ENCODE data around the gene OR8D2. TPM values are rescaled to one million over a fixed set of nuclear protein-coding genes. Genes with fewer than 3 reads are reported as not detected.

The OR8D2 gene, protein sequence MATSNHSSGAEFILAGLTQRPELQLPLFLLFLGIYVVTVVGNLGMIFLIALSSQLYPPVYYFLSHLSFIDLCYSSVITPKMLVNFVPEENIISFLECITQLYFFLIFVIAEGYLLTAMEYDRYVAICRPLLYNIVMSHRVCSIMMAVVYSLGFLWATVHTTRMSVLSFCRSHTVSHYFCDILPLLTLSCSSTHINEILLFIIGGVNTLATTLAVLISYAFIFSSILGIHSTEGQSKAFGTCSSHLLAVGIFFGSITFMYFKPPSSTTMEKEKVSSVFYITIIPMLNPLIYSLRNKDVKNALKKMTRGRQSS
- not detected for total RNA-seq
- long read RNA-seq, result 0 reads

DNA sequence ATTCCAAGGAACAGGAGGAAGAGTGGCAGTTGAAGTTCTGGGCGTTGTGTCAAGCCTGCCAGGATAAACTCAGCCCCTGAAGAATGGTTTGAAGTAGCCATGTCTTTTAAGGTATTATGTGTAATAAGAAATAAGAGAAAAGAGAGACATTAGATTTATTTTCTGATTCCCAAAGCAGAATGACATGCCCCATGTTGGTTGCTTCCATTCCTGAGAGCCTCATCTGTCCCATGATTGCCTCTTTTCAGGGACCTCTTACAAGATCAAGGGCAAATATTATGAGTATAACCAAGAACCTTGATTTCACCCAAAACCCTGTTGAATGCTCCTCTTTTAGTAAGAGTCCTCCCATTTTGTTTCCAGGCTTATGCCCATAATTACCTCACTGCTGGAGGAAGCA lies at the start of gene OR8D2:
Gene OR8D2, minus strand, starts transcription at position 101 of the 400 bp plus-strand sequence. Its CDS starts 0 bp downstream, at position 101.
- no peak for ATAC-seq (ENCODE audit: poor library complexity)
- no peak for DNase-seq
- intact Hi-C loops (cut with DNase I), result no loop called here

DNA sequence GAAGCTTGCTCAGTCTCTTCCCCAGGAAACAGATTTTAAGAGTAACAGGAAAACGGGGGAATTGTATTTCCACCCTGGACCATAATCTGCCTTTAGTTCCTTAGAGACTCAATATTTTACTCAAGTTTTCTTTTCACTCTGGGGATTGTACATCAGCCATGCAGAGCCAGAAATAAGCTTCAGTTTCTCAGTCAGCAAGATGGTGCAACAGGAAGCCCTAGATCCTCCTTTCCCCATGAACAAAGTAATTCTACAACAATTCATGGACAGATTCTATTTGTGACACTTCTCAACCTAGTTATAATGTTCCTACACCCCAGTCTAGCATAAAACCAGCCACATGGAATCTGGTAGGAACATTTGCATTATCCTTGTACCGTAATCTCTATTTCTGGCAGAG lies 39.6 kb upstream of the OR8D2 start:
- ATAC-seq (ENCODE audit: poor library complexity), result no peak
- intact Hi-C loops (cut with DNase I), result no loop called here
- no peak for DNase-seq

DNA sequence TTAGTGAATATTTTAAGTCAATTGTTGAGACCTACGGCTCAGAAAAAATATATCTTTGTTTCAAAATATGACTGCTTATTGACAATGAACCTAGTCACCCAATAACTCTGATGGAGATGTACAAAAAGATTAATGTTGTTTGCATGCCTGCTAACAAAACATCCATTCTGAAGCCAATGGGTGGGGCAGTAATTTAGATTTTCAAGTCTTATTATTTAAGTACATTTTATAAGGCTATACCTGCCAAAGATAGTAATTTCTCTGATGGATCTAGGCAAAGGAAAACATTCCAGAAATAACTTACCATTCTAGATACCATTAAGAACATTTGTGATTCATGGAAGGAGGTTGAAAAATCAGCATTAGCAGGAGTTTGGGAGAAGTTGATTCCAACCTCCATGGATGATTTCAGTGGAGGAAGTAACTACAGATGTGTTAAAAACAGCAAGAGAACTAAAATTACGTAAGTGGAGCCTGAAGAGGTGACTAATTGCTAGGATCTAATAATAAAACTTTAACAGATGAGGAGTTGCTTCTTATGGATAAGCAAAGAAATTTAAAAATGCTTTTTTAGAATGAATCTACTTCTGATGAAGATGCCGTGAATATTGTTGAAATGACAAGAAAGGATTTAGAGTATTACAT lies 26.4 kb upstream of the OR8D2 start:
- no peak for DNase-seq
- intact Hi-C loops (cut with DNase I), result no loop called here
- ATAC-seq (ENCODE audit: poor library complexity), result no peak

DNA sequence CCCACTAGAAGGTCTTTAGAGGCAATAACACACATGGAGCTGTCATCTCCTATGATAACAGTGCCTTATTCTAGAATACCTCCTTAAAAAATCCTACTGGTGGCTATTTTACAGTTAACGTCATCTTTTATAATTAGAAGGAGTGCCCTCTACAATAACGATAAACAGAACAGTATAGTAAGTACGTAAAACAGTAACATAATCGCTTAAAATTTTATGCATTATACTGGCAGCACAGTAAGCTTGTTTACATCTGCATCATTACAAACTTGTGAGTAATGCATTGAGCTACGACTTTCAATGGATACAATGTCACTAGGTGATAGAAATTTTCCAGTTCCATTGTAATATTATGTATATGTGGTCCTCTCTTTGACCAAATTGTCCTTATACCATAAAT lies 24.3 kb upstream of the OR8D2 start:
- DNase-seq, result no peak
- intact Hi-C loops (cut with DNase I), result no loop called here
- ATAC-seq (ENCODE audit: poor library complexity), result no peak

DNA sequence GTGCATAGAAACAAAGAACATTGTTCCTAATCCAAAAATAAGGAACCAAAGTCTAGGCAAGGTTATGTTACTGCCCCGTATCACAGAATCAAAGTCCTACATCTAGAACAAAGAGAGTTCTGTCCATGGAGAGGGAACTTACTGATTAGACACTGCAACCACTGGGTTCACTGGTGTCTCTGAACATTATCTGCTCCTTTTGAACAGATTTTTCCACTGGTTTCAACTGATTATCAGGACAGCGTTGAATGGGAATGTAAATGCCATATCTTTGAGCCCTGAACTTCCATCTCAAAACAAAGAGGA lies 20.1 kb upstream of the OR8D2 start:
- intact Hi-C loops (cut with DNase I), result no loop called here
- no peak for ATAC-seq (ENCODE audit: poor library complexity)
- DNase-seq, result no peak

DNA sequence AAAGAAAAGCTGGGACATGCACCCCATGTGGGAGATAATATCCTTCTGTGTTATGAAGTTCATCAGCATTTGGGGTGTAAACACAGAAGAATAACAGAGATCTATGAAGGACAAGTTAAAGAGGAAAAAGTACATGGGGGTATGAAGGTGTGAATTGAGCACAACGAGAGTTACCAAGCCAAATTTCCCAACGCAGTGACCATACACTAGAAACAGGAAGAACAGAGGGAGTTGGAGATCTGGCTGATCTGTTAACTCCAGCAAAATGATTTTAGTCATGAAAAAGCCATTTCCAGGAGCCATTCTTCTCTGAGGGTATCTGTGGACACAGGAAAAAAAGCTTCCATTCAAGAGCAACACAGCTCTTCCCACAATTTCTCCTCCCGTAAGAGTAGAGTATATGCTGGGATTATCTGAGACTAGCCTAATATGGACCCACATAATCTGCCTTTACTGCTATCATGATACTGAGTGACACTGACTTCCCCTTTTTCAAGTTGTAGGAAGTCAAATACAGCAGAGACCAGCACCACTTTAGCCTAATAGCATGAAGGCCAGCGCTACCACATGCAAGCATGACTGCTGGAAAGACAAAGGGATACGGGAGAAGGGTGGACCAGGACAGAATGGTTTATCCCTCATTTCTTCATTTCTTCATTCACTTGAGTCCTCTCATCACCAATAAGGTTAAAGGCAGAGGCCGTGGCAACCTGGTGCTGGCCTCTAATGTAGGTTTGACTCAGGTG lies 19.6 kb upstream of the OR8D2 start:
- intact Hi-C loops (cut with DNase I), result no loop called here
- ATAC-seq (ENCODE audit: poor library complexity), result no peak
- no peak for DNase-seq

DNA sequence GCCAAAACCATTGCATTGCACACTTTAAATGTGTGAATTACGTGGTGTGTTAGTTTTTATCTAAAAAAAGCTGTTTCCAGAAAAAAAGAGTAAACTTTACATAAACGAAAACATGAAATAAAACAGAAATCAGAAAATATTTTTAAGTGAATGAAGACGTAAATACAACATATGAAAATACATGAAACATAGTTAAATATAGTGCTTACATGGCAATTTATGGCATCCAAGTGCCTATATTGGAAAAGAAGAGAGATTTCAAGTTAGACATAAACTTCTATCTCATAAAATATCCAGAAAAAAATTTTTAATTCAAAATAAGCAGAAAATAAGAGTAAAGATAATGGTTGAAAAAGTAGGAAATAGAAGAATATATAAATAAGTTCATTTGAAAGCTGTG lies 11.9 kb upstream of the OR8D2 start:
- intact Hi-C loops (cut with DNase I), result no loop called here
- ATAC-seq (ENCODE audit: poor library complexity) (no peak), DNase-seq (no peak)

DNA sequence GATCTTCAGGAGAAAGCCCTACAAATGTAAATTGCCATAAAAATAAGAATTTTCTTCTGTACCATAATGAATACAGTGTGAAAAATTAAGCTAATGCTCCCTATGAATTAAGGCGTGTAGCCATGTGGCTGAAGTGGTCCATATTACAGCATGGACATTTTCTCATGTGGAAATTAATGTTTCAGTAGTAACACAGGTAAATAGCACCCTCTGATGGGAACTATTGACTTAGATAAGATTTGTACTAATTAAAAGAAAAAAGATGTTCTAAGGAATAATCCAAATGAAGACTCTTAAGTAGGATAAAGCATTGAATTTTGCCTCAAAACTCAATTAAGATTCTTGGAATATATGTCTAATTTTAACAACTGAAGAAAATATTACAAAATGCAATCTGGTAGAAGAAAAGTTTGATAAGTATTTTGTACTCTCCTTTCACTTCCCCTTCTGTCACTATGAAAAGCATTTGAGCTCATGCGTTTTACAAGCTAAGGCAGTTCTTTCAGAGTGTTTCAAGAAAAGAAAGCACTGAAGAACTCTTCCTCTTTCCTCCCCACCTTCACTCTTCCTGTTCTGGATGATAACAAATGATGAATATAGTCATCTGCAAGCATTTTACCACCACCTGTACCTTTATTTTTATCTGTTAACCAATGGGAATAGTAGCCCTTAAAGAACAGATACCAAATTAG lies 9.9 kb upstream of the OR8D2 start:
- DNase-seq (no peak), ATAC-seq (ENCODE audit: poor library complexity) (no peak)
- intact Hi-C loops (cut with DNase I), result no loop called here

DNA sequence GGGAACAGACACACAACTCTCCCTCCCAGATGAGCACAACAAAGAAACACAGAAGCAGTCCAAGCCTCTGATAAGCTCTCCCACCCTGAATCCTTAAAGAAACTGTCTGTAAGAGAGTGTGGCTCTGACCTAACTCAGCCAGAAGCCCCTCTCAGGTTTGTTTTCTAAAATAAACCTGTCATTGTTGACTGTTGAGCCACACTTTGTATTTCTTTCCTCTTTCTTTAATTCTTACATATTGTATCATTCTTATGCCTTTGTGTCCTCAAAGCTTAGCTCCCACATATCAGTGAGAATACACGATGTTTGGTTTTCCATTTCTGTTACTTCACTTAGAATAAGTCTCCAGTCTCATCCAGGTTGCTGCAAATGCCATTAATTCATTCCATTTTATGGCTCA lies 7.8 kb upstream of the OR8D2 start:
- intact Hi-C loops (cut with DNase I), result no loop called here
- no peak for ATAC-seq (ENCODE audit: poor library complexity)
- no peak for DNase-seq

DNA sequence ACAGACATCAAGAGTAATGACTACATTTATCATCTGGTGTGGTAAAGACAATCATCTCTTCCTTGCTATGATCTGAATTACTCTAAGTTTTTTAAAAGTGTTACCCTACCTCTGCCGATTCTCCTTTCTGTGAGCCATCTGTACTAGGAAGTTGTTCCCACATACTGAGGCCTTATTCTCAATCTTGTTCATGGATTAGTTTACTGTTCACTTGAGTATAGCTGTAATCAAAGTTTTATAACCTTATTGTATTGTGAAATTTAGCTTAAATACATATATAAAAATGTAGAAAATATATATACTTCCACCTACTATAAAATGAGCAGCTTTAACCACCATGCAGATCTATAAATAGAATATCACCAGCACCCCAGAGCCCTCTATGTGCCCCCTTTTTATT lies 2.4 kb upstream of the OR8D2 start:
- ATAC-seq (ENCODE audit: poor library complexity), result no peak
- intact Hi-C loops (cut with DNase I), result no loop called here
- DNase-seq, result no peak

DNA sequence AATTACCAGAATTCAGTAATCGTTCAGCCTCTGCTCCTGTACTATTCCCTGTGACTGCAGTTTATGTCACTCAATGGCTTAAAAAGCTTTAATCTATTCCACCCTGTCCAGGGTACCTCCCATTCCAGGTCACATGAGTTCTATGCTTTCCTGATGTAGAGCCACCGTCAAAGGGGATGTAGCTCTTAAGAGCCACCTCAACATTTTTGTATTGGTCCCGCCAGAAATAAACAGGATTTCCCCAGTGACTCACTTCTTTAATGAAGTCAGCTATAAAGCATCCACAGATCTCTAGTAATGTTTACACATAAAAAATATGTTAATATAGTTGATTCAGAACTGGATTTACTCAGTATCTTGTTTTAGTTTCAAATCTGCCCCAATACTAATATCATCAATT lies 4.9 kb downstream of the OR8D2 start:
- DNase-seq (no peak), ATAC-seq (ENCODE audit: poor library complexity) (no peak)
- intact Hi-C loops (cut with DNase I), result no loop called here

DNA sequence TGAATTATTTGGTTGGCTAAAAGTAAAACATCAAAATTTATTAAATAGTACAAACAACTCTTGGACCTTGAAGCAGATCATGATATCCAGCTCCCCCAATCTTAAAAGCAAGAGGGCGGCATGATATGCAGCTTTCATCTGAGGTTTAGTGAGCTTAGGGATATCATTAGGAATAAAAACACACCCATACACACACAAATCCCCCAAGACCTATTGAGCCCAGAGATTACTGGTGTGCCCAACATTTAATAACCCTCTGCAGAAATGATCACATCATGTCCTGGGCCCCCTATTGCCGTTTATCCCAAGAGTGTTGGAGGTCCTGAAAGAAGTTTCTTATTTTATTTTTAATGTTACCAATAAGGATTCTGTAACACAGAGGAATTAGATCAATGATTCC lies 6.1 kb downstream of the OR8D2 start, which contains the start of gene OR8D1:
Gene OR8D1, minus strand, starts transcription at position 101 of the 400 bp plus-strand sequence. CDS start 3,183 bp downstream, outside the sequence.
- ATAC-seq (ENCODE audit: poor library complexity), result no peak
- intact Hi-C loops (cut with DNase I), result no loop called here
- DNase-seq, result no peak

DNA sequence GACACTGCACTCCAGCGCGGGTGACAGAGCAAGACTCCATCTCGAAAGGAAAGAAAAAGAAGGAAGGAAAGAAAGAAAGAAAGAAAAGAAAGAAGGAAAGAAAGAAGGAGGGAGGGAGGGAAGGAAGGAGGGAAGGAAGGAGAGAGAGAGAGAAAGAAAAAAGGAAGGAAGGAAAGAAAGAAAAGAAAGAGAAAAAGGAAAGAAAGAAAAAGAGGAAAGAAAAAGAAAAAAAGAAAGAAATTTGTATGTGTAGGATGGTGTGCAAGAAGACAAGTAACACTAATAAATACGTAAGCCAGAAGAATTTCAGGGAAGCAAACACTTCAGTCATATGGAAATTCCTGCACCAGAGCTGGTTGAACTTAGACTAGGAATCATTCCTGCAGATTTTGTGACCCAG lies 6.9 kb downstream of the OR8D2 start:
- intact Hi-C loops (cut with DNase I), result no loop called here
- ATAC-seq (ENCODE audit: poor library complexity) (no peak), DNase-seq (no peak)

DNA sequence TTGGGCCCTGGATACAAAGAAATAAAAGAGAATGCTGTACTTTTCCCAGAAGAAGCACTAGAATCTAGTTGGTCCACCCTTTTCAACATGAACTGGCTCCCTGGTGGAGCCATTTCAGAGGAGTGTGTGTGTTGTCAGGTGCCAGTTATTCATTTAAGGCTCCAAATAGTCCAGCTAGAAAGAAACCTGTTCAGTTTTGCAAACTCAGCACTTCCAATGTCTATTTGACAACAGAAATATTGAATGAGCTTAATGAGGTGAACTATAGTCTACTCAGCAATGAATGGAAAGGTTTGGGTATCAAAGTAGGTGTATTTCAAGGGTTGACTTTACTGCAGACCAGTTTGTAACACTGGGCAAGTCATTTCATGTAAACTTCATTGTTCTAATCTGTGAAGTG lies 8.3 kb downstream of the OR8D2 start:
- ATAC-seq (ENCODE audit: poor library complexity), result no peak
- intact Hi-C loops (cut with DNase I), result no loop called here
- DNase-seq, result no peak

DNA sequence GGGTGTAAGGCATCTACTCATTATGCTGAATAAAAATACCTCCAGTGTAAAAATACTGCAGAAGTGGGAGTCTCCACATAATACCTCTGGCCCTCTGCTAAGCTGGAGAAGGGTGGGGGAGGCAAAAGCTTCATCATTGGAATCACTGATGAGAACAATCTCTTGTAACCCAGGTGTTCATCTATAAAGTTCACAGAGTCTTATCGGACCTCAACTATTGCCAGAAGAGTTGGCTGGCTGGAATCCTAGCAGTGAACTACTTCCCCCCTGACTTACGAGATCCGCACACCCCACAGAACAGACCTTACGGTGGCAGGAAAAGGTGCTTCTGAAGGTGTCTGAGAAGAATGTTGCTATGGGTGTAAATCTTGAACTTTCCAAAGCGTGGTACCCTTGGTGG lies 8.7 kb downstream of the OR8D2 start:
- DNase-seq (no peak), ATAC-seq (ENCODE audit: poor library complexity) (no peak)
- intact Hi-C loops (cut with DNase I), result no loop called here

DNA sequence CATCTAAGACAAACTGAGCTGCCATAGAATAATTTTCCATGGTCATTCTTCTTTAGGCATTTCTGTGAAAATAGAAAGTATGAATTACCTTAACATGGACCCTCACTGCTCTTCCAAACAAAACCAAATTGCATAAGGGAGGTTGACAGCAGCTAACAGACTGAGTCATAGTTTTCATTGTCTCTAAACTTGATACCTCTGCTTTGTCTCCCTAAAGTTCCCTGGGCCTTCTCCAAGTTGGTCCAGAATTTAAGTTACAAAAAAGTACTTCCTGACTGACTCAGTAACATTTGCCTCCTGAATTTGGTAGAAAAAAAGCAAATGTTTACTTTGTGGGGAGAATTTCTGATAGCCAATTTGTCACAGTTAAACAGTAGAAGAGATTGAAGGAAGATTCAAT lies 9.3 kb downstream of the OR8D2 start:
- no peak for DNase-seq
- intact Hi-C loops (cut with DNase I), result no loop called here
- no peak for ATAC-seq (ENCODE audit: poor library complexity)

DNA sequence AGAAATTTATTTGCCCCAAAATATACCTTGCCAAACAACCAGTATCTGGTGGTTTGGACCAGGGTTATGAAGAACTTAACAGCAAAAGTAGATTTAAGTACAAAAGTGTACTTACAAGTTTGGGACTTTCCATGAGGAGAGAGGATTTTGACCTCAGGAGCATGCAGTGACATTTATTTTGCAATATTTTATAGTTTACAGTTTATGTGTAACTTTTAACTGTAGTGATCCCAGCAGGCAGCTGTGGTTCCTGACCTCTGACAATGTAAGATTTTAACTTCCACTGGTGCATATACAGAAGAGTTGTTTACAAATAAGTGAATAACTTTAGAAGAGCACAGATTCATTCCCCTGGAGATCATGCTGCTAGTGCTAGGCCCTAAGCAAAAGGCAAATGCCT lies 12.9 kb downstream of the OR8D2 start:
- DNase-seq (no peak), ATAC-seq (ENCODE audit: poor library complexity) (no peak)
- intact Hi-C loops (cut with DNase I), result no loop called here

DNA sequence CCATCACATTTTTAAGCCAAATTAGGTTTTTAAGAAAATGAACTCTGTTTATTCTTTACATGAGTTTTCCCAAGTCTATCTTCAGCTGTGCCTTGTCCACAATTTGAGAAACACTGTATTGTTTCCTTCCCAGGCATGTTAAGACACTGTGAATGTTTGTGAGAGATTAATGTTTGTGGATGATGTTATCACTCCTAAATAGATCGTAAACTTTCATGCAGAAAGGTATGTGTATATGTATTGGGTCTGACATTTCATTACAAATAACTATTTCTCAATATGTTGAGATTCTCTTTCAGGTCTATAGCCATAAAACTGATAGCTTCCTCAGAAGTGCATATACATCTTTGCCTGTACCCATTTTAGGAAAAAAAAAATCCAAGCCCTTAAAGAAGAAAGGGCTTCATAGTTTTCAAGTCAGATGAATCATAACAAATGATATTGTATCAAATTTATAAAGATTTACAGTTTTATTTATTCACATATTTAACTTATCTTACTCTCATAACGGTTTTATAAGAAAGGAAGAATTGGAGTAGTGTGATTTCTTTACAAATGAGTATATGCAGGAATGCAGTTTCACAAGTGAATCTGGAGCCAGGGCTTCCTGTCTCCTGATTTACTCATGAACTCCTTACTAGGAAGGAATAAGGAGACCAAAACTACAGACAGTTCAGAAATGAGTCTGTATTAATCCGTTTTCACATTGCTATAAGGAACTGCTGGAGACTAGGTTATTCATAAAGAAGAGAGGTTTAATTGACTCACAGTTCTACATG lies 17.5 kb downstream of the OR8D2 start:
- no peak for DNase-seq
- no peak for ATAC-seq (ENCODE audit: poor library complexity)
- intact Hi-C loops (cut with DNase I), result no loop called here

DNA sequence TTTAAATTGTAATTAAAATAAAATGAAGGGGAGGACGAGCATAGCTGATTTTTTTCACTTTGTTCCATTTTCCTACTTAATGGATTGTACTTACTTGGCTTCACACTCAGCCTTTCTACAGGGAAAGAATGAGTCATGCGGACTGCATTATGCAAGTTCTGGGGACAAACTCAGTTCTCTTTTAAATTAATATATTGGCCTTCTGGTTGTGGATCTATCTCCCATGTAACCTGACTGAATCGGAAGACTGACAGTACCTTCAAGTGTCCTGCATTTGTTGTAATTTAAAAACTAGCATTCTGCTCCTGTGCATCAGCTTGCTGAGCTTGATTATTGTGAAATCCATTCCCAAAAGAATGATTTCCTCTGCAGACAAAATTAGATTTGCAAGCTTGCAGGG lies 18.4 kb downstream of the OR8D2 start:
- DNase-seq (no peak), ATAC-seq (ENCODE audit: poor library complexity) (no peak)
- intact Hi-C loops (cut with DNase I), result no loop called here
